Activated T-cell treated with anti-CD3 and anti-CD28 coated beads, Interleukin-2, amount 50 U/mL, for 72 hours (primary cell): ENCODE results near the gene PRKAR1B. TPM values are rescaled to one million over a fixed set of nuclear protein-coding genes. Genes with fewer than 3 reads are reported as not detected.

ENCODE experiments used
- ATAC-seq, 2 donors: fragments of 150-1000 bp; cut with Tn5 transposase; replicated peaks in 1 of 2; 2 replicates each; pipeline ENCODE4 v1.10.0; 2021; ENCODE audit warnings: moderate library complexity in 2 of 2, mild to moderate bottlenecking in 1 of 2
- DNase-seq, 2 donors: peaks; one replicate each; pipeline ENCODE4 v3.0.0; 2021 to 2022; ENCODE audit warnings: mixed read lengths in 1 of 2
- H3K27ac Mint-ChIP-seq: one replicate; pipeline ENCODE4 v1.8.0; 2022; ENCODE audit warnings: mild to moderate bottlenecking, moderate library complexity, mixed read lengths
- H3K27me3 Mint-ChIP-seq: one replicate; pipeline ENCODE4 v1.8.0; 2022; ENCODE audit warnings: low read depth, mixed read lengths
- H3K36me3 Mint-ChIP-seq, 2 donors: one replicate each; pipeline ENCODE4 v1.8.0; 2022; ENCODE audit warnings: mixed read lengths in 2 of 2, mild to moderate bottlenecking in 1 of 2; ENCODE audit not compliant: insufficient read depth in 2 of 2
- H3K4me1 Mint-ChIP-seq: one replicate; pipeline ENCODE4 v1.8.0; 2022; ENCODE audit warnings: low read depth, mixed read lengths
- H3K4me3 Mint-ChIP-seq, 2 donors: one replicate each; pipeline ENCODE4 v1.8.0; 2022; ENCODE audit warnings: mild to moderate bottlenecking in 2 of 2, mixed read lengths in 2 of 2, moderate library complexity in 2 of 2
- H3K9me3 Mint-ChIP-seq, 2 donors: one replicate each; pipeline ENCODE4 v1.8.0; 2022; ENCODE audit warnings: mixed read lengths in 2 of 2
- total RNA-seq, 2 donors: library from RNA; stranded (reverse); gene quantifications; one replicate each; pipeline ENCODE4 v1.2.3, GENCODE V29; 2022

PRKAR1B gene
- total RNA-seq, 2 donors from 2014 or later: 33.6 to 43.5 TPM

GRCh38 chr7:767941-768731, 41.1 kb upstream of the PRKAR1B start:
- peak in 1 of 2 donors; percentile 28 for DNase-seq
- Mint-ChIP-seq H3K27me3 (no peaks in the 10 kb centered on the region), H3K36me3 (peaks cover 0 to 4% of the 10 kb centered on the region in 2 donors), H3K27ac (no peak overlapping the region), H3K4me1 (no peaks in the 10 kb centered on the region), H3K4me3 (peak overlapping the region in 1 of 2 donors; percentile 58), H3K9me3 (no peaks in the 10 kb centered on the region)
- ATAC-seq: peak in 1 of 2 donors; percentile 61

DNA sequence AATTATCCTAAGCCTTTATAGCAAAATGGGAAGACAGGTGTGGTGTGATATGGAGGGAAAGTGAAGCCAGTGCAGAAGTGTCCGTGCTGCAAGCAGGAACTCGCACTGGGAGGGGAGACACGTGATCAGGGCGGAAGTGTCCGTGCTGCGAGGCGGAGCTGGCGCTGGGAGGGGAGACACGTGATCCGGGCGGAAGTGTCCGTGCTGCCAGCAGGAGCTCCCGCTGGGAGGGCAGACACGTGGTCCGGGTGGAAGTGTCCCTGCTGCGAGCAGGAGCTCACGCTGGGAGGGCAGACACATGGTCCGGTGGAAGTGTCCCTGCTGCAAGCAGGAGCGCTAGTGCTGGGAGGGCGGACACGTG, 40.5 kb upstream of the PRKAR1B start:
- ATAC-seq (peak in 1 of 2 donors; percentile 24), DNase-seq (no peak)
- H3K4me3 Mint-ChIP-seq: peak overlapping the region in 1 of 2 donors; percentile 58
- H3K36me3 Mint-ChIP-seq: peaks cover 0 to 4% of the 10 kb centered on the region in 2 donors
- H3K9me3 Mint-ChIP-seq: no peaks in the 10 kb centered on the region
- H3K27ac Mint-ChIP-seq: no peak overlapping the region
- H3K27me3 Mint-ChIP-seq: no peaks in the 10 kb centered on the region
- H3K4me1 Mint-ChIP-seq: no peaks in the 10 kb centered on the region

- Mint-ChIP-seq H3K4me3 (no peak overlapping the region), H3K27me3 (no peaks in the 10 kb centered on the region), H3K9me3 (no peaks in the 10 kb centered on the region), H3K27ac (no peak overlapping the region), H3K36me3 (no peaks in the 10 kb centered on the region), H3K4me1 (no peaks in the 10 kb centered on the region)
- no peak for ATAC-seq
- DNase-seq: no peak
Measured at GRCh38 chr7:765383-765782, 38.3 kb upstream of the PRKAR1B start.

GRCh38 chr7:763762-764161, 36.7 kb upstream of the PRKAR1B start:
- H3K27ac Mint-ChIP-seq: no peak overlapping the region
- no peaks in the 10 kb centered on the region for H3K4me1 Mint-ChIP-seq
- ATAC-seq (no peak), DNase-seq (no peak)
- no peaks in the 10 kb centered on the region for H3K27me3 Mint-ChIP-seq
- H3K36me3 Mint-ChIP-seq: no peaks in the 10 kb centered on the region
- H3K9me3 Mint-ChIP-seq: no peaks in the 10 kb centered on the region
- no peak overlapping the region for H3K4me3 Mint-ChIP-seq

DNA sequence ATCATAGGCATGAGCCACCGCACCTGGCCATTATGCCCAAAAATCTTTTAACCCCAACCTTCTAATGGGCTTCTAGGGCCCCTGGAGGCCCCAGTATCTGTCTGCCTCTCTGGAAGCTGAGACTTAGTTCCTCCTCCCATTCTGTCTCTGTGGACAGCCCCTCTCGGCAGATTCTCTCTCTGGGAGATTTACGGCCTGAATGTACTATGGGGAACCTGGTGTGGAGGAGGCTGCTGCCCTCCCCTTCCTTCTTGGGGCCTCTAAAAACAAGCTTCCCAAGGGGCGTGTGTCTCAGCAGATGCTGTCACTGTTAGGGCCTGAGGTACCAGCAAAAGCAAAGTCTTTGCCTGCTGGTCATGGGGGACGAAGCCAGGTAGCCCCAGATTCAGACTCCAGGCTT, 35.8 kb upstream of the PRKAR1B start:
- no peaks in the 10 kb centered on the region for H3K27me3 Mint-ChIP-seq
- no peak overlapping the region for H3K4me3 Mint-ChIP-seq
- H3K27ac Mint-ChIP-seq: no peak overlapping the region
- no peak for DNase-seq
- ATAC-seq: no peak
- H3K4me1 Mint-ChIP-seq: no peaks in the 10 kb centered on the region
- H3K36me3 Mint-ChIP-seq: peaks cover 0 to 5% of the 10 kb centered on the region in 2 donors
- H3K9me3 Mint-ChIP-seq: no peaks in the 10 kb centered on the region

DNA sequence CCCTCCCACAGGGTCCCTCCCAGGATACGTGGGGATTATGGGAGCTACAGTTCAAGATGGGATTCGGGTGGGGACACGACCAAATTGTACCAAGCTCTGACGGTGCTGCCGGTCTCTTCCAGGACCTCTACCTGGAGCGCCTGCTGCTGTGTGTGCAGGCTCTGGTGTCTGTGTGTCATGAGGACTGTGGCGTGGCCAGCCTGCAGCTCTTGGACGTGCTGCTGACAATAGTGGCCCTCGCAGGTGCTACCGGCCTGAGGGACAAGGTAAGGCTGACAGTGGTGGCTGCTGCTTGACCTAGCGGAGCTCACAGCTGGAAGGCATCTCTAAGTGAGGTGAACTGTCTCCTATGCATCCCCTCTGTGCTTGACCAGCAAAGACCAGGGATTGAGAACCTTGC, 34.5 kb upstream of the PRKAR1B start:
- Mint-ChIP-seq H3K9me3 (no peaks in the 10 kb centered on the region), H3K36me3 (peaks cover 0 to 5% of the 10 kb centered on the region in 2 donors), H3K27me3 (no peaks in the 10 kb centered on the region), H3K27ac (no peak overlapping the region), H3K4me3 (no peak overlapping the region), H3K4me1 (no peaks in the 10 kb centered on the region)
- ATAC-seq: no peak
- DNase-seq: no peak

DNA sequence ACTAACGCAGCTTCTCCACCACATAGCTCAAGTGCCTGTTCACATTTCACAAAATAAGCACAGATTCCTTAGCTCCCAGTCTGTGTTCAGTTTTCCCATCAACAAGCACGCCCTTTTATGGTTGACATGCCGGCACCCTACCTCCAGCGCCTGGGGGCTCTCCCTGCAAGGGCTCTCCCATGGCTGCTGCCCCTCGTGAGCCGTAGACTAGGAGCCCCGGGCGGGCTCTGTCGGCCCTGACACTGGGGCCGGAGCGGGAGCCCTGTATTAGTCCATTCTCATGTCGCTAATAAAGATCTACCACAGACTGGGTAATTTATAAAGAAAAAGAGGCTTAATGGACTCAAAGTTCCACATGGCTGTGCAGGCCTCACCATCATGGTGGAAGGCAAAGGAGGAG, 34.0 kb upstream of the PRKAR1B start:
- H3K4me3 Mint-ChIP-seq: no peak overlapping the region
- no peaks in the 10 kb centered on the region for H3K4me1 Mint-ChIP-seq
- ATAC-seq (no peak), DNase-seq (no peak)
- H3K27ac Mint-ChIP-seq: no peak overlapping the region
- no peaks in the 10 kb centered on the region for H3K27me3 Mint-ChIP-seq
- peaks cover 0 to 5% of the 10 kb centered on the region in 2 donors for H3K36me3 Mint-ChIP-seq
- no peaks in the 10 kb centered on the region for H3K9me3 Mint-ChIP-seq

GRCh38 chr7:760006-760405, 32.9 kb upstream of the PRKAR1B start:
- no peak overlapping the region for H3K4me3 Mint-ChIP-seq
- no peak overlapping the region for H3K27ac Mint-ChIP-seq
- no peaks in the 10 kb centered on the region for H3K27me3 Mint-ChIP-seq
- ATAC-seq: no peak
- H3K4me1 Mint-ChIP-seq: no peaks in the 10 kb centered on the region
- no peak for DNase-seq
- H3K36me3 Mint-ChIP-seq: peaks cover 0 to 9% of the 10 kb centered on the region in 2 donors
- H3K9me3 Mint-ChIP-seq: no peaks in the 10 kb centered on the region

DNA sequence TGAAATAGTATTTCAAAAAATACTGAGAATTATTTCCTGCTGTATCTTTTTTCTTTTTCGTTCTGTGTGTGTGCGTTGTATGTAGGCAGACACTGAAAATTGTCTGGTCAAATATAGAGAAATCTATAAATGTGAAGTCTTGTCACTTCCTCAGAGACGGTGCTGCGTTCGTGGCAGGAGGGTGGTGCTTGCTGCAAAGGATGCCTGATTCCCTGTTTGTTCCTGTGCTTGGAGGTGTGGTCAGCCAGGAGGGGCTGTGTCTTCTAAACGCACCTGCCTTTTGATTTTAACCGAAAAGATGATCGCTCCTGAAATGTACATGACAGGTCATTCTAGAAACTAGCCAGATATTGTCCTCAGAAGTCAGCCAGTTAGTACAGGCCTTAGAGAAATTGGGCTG, 32.5 kb upstream of the PRKAR1B start:
- H3K4me1 Mint-ChIP-seq: no peaks in the 10 kb centered on the region
- no peak overlapping the region for H3K4me3 Mint-ChIP-seq
- ATAC-seq (no peak), DNase-seq (no peak)
- no peaks in the 10 kb centered on the region for H3K9me3 Mint-ChIP-seq
- no peaks in the 10 kb centered on the region for H3K27me3 Mint-ChIP-seq
- H3K36me3 Mint-ChIP-seq: peaks cover 0 to 10% of the 10 kb centered on the region in 2 donors
- no peak overlapping the region for H3K27ac Mint-ChIP-seq

GRCh38 chr7:757741-758163, 30.7 kb upstream of the PRKAR1B start:
- Mint-ChIP-seq H3K4me3 (no peak overlapping the region), H3K36me3 (peaks cover 0 to 10% of the 10 kb centered on the region in 2 donors), H3K27me3 (no peaks in the 10 kb centered on the region), H3K4me1 (no peaks in the 10 kb centered on the region), H3K27ac (no peak overlapping the region), H3K9me3 (no peaks in the 10 kb centered on the region)
- DNase-seq (no peak), ATAC-seq (no peak)

DNA sequence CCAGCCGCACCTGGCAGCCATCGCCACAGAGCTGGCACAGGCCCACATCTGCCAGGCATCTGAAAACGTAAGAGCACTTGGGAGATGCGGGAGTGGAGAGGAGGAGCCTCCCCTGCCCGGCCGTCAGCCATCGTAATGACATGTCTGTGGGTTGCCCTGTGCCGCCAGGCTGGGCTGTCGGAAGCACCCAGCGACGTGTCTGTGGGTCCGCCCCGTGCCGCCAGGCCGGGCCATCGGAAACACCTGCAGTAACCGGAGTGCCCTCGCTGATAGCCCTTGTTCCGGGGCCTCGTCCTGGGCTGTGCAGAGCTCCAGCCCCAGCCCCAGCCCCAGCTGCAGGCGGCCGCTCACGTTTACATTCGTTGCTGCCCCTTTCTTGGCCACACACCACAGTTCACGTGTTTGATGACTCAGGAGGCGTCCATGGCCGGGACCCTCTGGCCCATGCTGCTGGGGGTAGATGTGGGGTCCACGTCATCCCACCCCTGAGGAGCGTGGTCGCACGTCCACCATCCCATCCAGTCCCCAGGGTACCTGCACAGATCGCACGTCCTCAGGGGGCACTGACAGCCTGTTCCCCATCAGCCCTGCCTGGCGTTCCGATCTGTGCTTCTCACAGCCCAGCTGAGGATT, 30.0 kb upstream of the PRKAR1B start:
- ATAC-seq (no peak), DNase-seq (no peak)
- Mint-ChIP-seq H3K9me3 (no peaks in the 10 kb centered on the region), H3K27me3 (no peaks in the 10 kb centered on the region), H3K4me3 (no peak overlapping the region), H3K36me3 (peaks cover 0 to 10% of the 10 kb centered on the region in 2 donors), H3K4me1 (no peaks in the 10 kb centered on the region), H3K27ac (no peak overlapping the region)

GRCh38 chr7:756231-756927, 29.3 kb upstream of the PRKAR1B start:
- ATAC-seq (no peak), DNase-seq (no peak)
- Mint-ChIP-seq H3K4me1 (no peaks in the 10 kb centered on the region), H3K27me3 (no peaks in the 10 kb centered on the region), H3K4me3 (no peak overlapping the region), H3K36me3 (peaks cover 0 to 10% of the 10 kb centered on the region in 2 donors), H3K9me3 (no peaks in the 10 kb centered on the region), H3K27ac (no peak overlapping the region)

- Mint-ChIP-seq H3K27me3 (no peaks in the 10 kb centered on the region), H3K9me3 (no peaks in the 10 kb centered on the region), H3K4me1 (no peaks in the 10 kb centered on the region), H3K4me3 (no peak overlapping the region), H3K27ac (no peak overlapping the region), H3K36me3 (peaks cover 0 to 10% of the 10 kb centered on the region in 2 donors)
- DNase-seq (no peak), ATAC-seq (no peak)
Measured at GRCh38 chr7:755413-755805, 28.3 kb upstream of the PRKAR1B start.
